ENCODE data around the gene NUDC.
"Not testable (repeated sequence)": the region's sequence is repeated elsewhere in the genome, so short reads cannot be mapped to it uniquely, and the experiment has no call there.

The NUDC gene

GRCh38 chr1:26921540-26922430 lies at the start of gene NUDC:
Gene NUDC, plus strand, starts transcription at chr1:26921743. Its CDS starts 106 bp downstream, at chr1:26921849.
- DNase-seq = peak; percentile 99

DNA sequence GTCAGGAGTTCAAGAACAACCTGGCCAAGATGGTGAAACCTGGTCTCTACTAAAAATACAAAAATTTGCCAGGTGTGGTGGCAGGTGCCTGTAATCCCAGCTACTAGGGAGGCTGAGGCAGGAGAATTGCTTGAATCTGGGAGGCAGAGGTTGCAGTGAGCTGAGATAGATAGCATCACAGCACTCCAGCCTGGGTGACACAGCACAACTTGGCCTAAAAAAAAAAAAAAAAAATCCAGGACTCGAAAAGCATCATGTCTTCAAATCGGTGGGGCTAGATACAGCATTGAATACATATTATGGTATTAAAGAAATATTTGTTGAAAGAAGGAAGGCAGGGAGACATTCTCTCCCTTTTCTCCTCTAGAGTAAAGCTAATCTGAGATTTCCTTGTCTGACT lies 48.4 kb upstream of the NUDC start:
- DNase-seq = not testable (repeated sequence)

- no peak for DNase-seq
Observed at GRCh38 chr1:26874896-26875295, 46.6 kb upstream of the NUDC start.

GRCh38 chr1:26877326-26877725 lies 44.2 kb upstream of the NUDC start:
- no peak for DNase-seq

GRCh38 chr1:26879793-26880192 lies 41.8 kb upstream of the NUDC start:
- DNase-seq = no peak

DNA sequence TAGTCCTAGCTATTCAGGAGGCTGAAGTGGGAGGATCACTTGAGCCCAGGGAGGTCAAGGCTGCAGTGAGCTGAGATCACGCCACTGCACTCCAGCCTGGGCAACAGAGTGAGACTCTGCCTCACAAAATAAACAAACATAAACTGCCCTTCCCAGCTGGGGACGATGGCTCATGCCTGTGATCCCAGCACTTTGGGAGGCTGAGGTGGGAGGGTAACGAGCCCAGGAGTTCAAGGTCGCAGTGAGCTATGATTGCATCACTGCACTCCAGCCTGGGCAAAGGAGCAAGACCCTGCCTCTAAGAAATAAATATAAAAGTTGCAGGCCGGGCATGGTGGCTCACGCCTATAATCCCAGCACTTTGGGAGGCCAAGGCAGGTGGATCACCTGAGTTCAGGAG lies 39.9 kb upstream of the NUDC start:
- DNase-seq = not testable (repeated sequence)

DNA sequence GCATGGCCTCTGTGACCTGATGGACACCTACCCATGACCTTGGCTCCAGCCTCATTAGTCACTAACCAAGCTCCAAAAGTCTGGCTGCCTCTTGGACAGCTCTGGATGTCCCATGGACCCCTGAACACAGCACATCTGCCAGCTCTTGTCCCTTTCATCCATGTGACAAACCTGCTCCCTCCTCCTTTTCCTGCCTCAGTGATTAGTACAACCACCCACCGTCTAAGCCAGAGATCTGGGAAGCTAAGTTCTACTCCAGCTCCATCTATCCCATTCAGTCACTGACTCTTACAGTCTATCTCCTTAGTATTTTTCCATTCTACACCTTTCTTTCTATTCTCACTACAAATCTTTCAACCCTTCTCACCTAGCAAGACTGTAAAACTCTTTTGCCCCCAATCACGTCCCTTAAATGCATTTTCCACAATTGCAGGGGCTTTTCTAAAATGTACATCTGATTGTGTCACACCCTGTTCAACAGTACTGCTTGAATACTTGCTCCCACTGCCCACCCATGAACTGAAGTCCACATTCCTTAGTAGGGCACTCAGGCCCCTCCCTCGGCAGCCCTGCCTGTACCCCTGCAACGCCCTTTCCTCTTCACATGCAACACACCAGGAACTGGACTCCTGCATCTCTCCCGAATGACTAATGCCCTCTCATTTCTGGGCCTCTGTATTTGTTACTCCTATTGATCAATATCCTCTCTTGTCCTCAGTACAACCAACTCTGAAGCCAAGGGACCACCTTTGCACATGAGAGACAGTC lies 38.7 kb upstream of the NUDC start:
- DNase-seq = no peak

GRCh38 chr1:26887125-26887524 lies 34.4 kb upstream of the NUDC start:
- DNase-seq = peak; percentile 7

- DNase-seq = no peak
Observed at GRCh38 chr1:26888231-26888630, 33.3 kb upstream of the NUDC start.

DNA sequence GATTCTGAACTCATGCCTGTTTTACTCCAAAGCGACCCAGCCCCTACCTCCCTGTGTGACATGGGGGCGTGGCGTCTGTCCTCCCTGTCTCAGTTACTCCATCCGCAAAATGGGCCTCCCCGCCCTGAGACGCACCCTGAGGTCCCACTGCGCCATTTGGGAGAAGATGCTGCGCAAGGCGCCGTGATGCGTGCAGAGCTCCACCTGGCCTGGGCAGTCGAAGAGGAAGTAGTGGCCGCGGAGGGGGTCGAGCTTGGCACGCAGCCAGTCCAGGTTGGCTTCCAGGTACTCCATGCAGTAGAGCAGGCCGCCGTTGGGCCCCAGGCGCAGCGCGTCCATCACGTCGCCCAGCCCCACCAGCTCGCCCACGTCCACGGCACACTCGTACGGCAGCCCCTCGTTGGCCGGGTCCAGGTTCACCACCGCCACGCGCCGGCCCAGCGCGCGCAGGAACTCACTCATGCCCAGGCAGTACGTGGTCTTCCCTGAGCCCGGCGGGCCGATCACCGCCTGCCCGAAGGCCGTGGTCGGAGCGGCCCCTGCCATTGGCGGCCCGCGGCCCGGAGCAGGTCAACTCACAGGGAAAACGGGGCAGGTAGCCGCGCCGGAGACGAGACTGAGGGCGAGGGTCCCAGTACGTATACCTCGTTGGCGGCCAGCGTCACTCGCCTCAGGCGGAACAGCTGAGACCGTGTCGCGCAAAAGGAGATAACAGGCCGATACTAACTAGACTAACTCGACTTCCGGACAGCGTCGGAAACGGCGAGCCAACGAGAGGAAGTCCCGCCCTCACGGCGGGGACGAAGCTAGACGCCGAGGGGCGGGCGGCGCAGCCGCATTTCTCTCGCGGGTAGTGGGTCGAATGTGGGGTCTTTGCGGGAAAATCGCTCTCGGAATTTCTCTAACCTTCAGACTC lies 31.7 kb upstream of the NUDC start, which contains the start of gene GPN2:
Gene GPN2 (minus strand): TSS at position 733 of the 916 bp plus-strand sequence. CDS start 187 bp downstream, at position 546.
- DNase-seq = peak; percentile 76

GRCh38 chr1:26890467-26890796 lies 31.1 kb upstream of the NUDC start:
- no peak for DNase-seq

- DNase-seq = no peak
Observed at GRCh38 chr1:26894263-26894662, 27.3 kb upstream of the NUDC start.

DNA sequence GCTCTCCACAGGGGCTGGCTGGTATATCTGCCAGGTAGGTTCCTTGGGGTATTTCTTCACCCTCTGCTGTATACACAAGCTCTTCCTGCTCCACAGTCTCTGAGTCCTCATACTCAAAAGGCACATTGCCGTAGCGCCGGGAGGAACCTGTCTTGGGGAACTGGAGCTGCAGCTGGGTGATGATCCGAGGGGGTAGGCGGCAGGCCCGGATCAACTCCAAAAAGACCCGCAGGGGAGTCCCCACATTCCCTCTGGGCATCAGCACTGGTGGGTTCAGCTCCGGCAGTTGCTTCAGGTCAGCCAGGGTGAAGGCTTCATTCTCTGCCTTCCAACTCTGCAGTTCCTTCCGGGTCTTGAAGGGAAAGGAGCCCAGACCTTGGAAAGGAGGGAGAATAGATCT lies 24.2 kb upstream of the NUDC start:
- no peak for DNase-seq

DNA sequence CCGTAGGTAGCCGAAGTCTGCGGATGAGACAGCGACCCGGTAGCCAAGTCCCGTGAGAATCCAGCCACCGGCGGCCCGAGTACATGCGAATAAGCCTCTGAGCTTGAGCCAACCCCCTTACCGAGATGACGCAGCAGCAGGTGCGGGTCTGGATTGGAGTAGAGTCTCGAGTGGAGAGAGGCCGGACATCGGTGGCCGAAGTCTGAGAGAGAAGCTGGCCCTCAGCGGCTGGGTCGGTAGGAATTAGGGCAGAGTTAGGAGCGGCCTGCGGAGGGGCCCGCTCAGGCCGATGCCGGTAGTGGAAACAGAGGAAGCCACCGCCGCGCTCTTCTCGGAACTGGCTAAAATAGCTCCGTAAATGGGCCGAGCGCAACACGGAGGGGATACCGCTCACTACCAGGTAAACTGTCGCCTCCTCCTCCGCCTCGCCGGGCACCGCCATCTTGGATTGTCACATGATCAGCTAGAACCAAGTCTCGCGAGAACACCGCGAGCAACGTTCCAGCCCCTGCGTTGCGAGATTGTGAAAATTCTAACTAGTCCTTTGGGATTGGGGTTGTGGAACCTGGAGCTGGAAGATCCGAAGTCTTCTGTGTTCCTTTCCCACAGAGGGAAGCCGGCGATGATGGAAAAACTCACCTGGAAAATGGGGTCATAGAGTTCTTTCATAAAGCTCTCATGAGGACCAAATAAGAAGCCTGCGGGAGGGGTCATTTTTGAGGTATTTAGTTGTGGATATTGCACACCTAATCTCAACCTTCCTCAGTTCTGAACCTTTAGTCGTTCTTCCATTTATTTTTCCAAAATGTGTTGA lies 21.3 kb upstream of the NUDC start, which contains the start of gene GPATCH3:
Gene GPATCH3 (minus strand): TSS at position 467 of the 814 bp plus-strand sequence. CDS start 25 bp downstream, at position 442.
- peak; percentile 91 for DNase-seq

- DNase-seq = no peak
Observed at GRCh38 chr1:26900815-26901511, 20.6 kb upstream of the NUDC start.

DNA sequence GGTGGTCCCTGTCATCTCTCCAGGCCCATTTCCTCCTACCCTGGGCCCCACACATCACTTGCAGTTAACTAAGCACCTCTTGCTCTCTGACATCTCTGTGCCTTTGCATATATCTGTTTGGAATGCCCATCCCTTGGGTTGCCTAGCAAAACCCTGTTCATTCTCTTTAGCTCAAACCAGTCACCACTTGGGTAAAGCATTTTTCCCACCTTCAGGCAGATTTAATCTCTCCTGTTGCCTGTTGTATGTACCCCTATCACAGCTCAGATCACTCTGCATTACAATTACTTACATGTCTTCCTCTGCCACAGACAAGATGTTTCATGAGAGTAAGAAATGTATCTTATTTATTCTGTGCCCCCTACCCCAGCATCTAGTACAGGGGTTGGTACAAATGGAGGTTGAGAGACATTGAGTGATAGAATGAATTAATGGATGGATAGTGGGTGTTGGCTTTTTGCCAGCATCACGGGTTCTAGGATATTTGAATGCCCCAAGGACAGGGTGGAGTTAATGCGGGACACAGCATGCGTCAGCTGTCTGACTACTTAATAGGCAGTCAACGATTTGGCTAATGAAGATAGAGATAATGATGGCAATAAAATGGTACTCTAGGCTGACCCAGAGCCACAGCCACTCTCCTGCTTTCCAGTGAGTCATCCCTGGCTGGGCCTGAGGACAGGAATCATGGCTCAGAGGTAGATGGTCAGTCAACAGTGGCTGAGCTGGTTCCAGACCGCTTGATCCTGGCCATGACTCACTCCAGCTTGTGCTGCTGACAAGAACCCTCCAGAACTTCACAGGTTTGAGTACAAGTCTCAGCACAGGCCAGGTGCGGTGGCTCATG lies 14.2 kb upstream of the NUDC start:
- DNase-seq = no peak

DNA sequence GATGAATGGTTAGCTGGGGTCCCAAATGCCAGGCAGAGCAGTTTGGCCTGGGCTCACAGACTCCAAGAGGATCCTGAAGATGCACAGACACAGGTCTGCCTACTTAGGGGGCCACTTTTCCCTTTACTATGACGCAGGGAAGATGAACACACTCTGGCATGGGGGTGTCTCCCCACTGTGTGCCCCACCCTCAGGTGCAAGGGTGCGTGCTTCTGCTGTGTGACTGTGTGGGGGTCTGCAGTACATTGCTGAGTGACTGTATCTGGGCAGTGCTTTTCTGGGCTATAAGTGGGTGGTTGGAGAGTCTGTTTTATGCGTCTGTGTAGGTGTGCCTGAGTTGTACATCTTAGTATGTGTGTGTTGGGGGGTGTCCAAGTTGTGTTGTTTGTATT lies 11.6 kb upstream of the NUDC start:
- DNase-seq = no peak

GRCh38 chr1:26910343-26911160 lies 11.0 kb upstream of the NUDC start:
- no peak for DNase-seq

GRCh38 chr1:26911399-26912146 lies 10.0 kb upstream of the NUDC start:
- no peak for DNase-seq
